ENCODE results near the gene C6orf120.

Gene C6orf120

GRCh38 chr6:169738976-169739529 is 37.1 kb downstream of the C6orf120 start:
- no peak for DNase-seq (ENCODE audit: low spot score)
- Histone ChIP-seq H3K27ac (no peak overlapping the region), H3K4me3 (no peak overlapping the region)
- no peak for TF ChIP-seq CTCF (IDR thresholded peaks at IDR 0.05)

- Histone ChIP-seq H3K27ac (no peak overlapping the region), H3K4me3 (no peak overlapping the region)
- TF ChIP-seq CTCF (IDR thresholded peaks at IDR 0.05) = no peak
- no peak for DNase-seq (ENCODE audit: low spot score)
Observed at GRCh38 chr6:169741344-169741743, 39.4 kb downstream of the C6orf120 start.

DNA sequence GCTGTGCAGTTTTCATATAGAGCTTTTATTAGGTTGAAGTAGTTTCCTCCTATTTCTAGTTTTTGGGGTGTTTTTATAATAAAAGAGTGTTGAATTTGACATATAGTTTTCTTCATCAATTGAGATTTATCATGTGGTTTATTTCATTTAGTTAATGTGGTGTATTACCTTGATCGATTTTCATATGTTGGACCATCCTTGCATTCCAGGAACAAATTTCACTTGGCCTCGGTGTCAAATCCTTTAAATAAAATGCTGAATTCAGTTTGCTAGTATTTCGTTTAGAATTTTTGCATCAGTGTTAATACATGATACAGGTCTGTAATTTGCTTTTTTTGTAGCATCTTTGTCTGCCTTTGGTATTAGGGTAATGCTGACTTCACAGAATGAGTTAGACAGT is 43.5 kb downstream of the C6orf120 start:
- H3K4me3 ChIP-seq = no peak overlapping the region
- no peak for DNase-seq (ENCODE audit: low spot score)
- H3K27ac ChIP-seq = no peak overlapping the region
- no peak for TF ChIP-seq CTCF (IDR thresholded peaks at IDR 0.05)

GRCh38 chr6:169746556-169746955 is 44.6 kb downstream of the C6orf120 start:
- TF ChIP-seq CTCF (IDR thresholded peaks at IDR 0.05) = no peak
- no peak for DNase-seq (ENCODE audit: low spot score)
- Histone ChIP-seq H3K4me3 (no peak overlapping the region), H3K27ac (no peak overlapping the region)

DNA sequence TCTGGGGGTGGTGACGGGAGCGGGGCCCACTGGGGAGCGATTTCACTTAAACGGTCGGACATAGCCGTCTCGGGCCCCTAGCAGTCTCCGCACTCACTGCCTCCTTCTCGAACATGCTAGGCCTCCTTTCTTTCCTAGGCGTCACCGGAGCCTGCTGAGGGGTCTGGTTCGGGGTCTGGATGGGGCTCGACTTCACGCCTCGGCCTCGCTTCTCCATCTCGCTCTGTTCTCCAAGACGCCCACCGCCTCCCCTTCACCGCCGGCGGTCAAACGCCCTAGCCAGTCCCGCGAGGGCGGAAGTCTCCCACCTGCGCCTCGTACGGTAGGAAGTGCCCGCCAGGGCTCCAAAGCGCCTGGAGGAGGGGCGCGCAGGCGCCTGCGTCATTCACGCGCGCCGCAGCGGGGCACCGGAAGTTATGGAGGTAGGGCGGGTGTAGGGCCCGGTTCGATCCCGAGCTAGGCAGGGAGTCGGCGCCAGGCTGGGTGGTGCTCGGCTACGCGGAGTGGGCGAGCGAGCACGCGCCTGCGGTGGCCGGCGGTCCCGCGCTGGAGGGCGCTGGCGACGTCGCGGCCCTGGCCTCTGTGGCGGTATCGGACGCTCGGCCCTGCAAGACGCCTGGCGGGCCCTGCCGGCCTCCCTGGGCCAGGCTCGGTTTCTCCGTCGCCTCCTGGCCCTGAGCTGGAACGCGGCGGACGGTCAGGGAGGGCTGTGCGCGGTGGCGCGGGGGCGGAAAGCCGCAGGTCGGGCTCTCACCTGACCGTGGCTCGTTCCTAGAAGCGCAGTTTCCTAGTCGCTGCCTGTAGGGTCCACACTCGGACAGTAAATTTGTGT is 49.5 kb downstream of the C6orf120 start, which contains the start of the genes DYNLT2 and ERMARD:
Gene DYNLT2 (minus strand): TSS at position 331 of the 832 bp plus-strand sequence. CDS start 114 bp downstream, at position 217.
Gene ERMARD (plus strand): TSS at position 381 of the 832 bp plus-strand sequence. CDS start 36 bp downstream, at position 417.
- TF ChIP-seq CTCF (IDR thresholded peaks at IDR 0.05) = no peak
- DNase-seq (ENCODE audit: low spot score) = peak; percentile 95
- H3K4me3 ChIP-seq = peak within 1 kb of the TSS; percentile 82
- peak within 1 kb of the TSS; percentile 89 to 95 for H3K27ac ChIP-seq

DNA sequence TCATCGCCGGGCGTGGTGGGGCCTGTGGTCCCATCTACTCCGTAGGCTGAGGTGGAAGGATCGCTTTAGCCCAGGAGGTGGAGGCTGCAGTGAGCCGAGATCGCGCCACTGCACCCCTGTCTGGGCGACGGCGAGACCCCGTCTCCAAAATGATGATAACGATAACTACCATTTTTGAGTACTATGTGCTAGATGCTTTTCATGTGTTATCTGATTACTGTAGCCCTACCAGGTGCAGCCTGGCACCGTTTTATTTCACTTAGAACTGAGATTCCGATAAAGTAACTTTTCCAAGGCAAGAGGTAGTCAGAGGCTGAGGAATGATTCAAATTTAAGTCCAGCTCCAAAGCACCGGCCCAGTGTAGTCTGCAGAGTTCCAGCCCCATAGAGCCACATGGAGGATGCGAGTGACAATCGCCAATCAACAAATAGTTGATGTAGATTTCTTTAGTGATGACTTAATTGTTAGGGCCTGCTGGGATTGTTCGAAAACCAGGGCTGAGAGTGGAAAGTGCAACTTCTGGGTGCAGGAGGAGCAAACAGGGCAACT is 50.2 kb downstream of the C6orf120 start:
- Histone ChIP-seq H3K4me3 (peak overlapping the region; percentile 82), H3K27ac (peak overlapping the region; percentile 89 to 95)
- no peak for TF ChIP-seq CTCF (IDR thresholded peaks at IDR 0.05)
- DNase-seq (ENCODE audit: low spot score) = no peak

Data from coronary artery (tissue), 2 donors.